HUDEP-2 (cell line): ENCODE data around the gene BAIAP3.
"Not testable (repeated sequence)": the region's sequence is repeated elsewhere in the genome, so short reads cannot be mapped to it uniquely, and the experiment has no call there.

ENCODE experiments used
- DNase-seq, 76 experiments: peaks; one replicate each; lab custom pipeline; 2025; ENCODE audit not compliant: unreplicated experiment in 76 of 76; lab: John Stamatoyannopoulos, UW

BAIAP3 gene

DNA sequence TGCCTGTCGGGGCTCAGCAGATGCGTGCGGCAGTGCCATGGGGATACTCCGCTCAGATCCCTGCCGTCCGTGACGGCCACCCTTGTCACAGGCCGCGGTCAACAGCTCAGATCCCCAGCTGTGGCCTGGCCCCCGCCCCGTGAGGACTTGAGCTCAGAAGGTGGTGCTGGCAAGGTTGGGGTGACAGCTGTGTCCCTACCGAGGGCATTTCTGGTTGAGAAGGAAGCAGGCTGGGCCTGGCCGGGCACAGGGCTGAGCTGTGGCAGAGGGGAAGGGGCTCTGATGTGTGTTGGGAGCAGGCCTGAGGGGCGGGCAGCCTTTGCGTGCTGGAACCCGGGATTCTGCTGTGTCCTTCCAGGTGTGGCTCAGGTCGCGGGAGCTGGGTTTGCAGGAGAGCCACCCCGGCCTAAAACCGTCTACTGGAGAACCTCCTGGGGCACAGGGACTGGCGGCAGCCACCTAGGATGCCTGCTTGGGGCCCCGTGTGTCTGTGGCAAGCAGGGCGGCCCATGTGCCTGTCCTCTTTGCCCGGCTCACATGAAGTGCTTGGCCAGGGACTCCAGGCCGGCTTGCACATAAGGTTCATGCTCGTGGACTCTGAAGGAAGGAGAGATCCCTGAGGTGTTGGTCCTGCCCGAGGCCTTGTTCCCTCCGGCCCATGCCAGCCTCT lies 18.9 kb upstream of the BAIAP3 start:
- no peak for DNase-seq

- no peak for DNase-seq
These were observed 18.1 kb upstream of the BAIAP3 start for GRCh38 chr16:1315081-1316032.

DNA sequence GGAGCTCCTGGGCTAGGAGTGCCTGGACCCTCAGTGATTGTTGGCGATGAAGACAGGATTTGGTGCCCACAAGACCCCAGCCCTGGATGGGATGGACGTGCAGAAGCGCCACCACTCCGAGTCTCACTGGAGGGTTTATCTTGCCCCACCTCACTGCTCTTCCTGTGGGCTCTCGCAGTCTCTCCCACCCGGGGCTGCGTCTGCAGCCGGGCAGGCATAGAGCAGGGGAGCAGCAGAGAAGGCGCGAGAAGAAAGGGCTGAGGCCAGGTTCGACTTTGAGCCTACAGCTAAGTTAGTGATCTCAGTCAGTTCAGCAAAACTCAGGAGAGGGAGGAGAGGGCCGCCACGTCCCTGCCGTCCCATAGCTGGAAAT lies 17.4 kb upstream of the BAIAP3 start:
- no peak for DNase-seq

DNA sequence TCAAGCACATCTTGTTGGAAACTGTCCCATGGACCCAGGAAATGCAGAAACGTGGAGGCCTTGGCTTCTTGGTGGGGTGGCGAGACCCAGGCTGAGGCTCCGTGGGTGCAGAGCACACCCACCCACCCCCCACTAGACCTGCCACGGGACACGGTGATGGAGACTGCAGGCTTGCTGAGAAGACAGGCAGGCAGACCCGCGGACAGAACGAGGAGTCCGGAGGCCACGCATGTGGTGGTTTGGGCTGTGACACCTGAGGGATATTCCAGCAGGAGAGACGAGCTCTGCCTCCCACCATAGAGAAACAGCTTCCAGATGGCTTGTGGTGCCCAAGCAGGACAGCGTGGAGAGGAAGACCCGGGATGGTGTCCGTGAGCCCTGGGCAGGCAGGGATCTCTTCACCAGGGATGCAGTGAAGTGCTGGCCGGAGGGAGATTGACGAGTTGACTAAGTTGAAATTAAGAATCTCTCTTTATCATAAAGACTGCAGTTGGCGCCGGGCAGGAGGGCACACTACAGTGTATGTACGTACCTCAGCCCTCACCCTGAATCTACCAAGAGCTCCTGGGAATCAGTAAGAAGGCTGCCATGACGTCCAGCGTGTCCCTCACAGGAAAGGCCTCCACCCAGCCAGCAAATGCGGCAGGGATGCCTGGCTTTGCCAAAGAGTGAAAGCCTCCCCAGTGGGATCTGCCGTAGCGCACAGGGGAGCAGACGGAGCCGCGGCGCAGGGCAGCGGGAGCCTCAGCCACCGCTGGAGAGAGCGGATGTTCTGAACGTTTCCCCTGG lies 15.8 kb upstream of the BAIAP3 start:
- DNase-seq, result no peak

DNA sequence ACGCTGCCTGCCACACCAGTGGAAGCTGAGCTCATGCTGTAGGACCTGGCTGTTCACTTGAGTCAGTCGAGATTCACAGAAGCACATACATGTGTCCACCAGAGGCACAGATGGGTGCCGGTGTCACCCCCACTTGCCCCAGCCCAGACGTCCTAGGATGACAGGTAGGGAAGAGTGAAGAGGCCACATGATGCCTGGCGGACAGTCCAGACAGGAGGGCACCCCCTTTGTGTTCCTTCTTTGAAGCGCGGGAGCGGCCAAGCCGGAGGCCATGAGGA lies 15.2 kb upstream of the BAIAP3 start:
- no peak for DNase-seq

GRCh38 chr16:1319041-1319440 lies 14.4 kb upstream of the BAIAP3 start:
- no peak for DNase-seq

DNA sequence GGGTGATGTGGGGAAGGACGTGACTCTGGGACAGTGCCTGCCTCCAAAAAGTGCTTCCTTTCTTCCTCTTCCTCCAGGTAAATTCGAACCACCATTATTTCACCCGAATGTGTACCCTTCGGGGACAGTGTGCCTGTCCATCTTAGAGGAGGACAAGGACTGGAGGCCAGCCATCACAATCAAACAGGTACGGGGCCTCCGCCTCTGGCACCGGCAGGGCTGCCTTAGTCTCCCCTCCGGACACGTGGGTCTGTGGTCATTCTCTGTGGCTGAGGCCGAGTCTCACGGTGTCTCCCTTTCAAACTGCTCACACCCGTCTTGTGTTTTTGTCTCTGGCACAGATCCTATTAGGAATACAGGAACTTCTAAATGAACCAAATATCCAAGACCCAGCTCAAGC lies 13.3 kb upstream of the BAIAP3 start:
- DNase-seq, result no peak

GRCh38 chr16:1320658-1321240 lies 12.7 kb upstream of the BAIAP3 start:
- DNase-seq, result no peak

- DNase-seq, result no peak
These were observed 11.0 kb upstream of the BAIAP3 start for GRCh38 chr16:1322407-1322806.

DNA sequence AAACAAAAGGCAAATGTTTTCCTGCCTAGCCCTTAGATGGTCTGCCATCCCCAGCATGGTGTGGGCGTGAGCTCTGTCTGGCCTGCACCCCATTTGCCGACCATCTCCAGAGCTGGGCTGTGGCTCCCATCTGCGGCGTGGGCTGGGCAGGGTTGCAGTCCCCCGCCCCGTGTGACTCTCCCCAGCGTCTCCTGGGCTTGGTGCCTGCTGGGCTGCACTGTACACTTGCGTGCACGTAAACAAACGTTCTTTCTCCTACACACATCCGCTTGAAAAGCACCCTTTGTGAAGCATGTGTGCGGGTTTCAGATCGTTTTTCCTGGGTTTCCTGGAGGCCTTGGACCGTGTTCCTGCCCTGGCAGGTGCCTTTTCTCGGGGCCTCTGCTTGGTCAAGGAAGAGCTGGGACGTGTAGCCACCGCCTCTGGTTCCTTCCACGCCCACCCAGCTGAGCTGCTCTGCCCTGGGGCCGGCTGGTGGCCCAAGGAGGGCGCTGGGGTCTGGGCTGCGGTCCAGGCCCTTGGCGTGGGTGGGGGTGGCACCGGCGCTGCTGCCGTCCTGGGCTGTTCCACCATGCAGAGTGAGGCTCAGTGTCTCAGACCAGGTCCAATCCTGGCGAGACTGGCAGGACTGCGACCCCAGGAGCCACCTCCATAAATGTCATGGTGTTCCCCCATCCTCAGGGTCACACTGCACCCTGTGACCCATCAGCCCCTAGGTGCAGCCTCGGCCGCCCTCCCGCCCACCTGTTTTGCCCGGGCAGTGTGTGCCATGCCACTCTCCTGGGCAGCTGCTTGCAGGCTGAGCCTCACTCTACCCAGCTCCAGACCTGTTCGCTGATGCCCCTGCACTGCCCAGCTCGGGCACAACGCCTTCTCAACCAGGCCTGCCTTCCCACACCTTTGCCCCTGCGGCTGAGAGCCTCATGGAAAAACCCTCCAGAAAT lies 9.9 kb upstream of the BAIAP3 start:
- no peak for DNase-seq

- no peak for DNase-seq
These were observed 9.1 kb upstream of the BAIAP3 start for GRCh38 chr16:1324286-1324826.

- DNase-seq, result no peak
These were observed 8.2 kb upstream of the BAIAP3 start for GRCh38 chr16:1325261-1325660.

DNA sequence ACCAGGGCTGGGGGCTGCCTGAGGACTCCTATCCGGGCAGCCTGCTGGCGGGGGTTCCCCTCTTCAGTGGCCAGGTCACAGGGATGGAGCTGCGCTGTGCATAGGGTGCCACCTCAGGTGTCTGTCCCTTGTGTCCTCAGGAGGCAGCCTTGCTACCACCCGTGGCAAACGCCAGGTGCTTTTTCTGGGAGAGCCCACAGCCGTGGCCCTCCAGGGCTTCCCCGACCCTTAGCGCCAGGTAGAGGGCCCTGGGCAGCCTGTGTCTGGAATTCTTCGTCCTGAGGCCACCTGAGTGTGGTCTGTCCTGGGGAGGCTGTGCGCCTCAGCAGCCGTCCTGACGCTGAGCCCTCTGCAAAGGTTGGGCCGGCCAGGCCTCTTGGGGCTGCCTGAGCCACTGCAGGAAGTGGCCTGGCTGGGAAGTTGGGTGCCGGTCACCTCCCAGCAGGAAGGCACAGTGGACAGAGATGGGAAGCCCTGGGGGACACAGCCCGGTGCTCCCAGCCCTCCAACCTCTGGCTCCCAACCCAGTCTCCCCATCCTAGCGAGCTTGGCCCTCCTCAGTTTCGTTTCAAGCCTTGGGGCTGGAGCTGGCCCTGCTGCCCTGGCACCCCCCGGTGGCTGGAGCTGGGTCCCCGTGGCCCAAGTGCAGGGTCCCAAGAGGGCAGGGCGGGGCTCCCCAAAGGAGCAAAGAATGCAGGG lies 7.6 kb upstream of the BAIAP3 start:
- no peak for DNase-seq

DNA sequence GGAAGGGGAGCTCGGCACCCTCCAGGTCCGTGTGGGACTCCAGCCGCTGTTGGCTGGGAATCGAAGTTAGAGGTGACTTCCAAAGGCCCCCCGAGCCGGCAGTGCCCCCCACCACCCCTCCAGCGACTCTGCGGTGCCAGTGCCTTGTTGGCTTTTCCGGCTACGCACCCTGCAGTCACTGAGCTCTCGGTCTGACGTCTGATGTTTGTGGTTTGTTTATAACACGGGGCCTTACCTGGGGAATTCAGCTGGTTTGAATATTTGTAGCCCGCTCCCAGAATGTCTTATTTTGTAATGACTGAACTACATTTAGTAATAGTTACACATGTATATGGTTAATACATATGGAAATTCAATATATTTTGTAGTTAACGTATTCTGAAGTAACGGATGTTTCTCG lies 7.1 kb upstream of the BAIAP3 start:
- DNase-seq, result no peak

GRCh38 chr16:1326946-1327618 lies 6.4 kb upstream of the BAIAP3 start:
- no peak for DNase-seq

- no peak for DNase-seq
These were observed 5.9 kb upstream of the BAIAP3 start for GRCh38 chr16:1327619-1327947.

GRCh38 chr16:1328136-1328535 lies 5.3 kb upstream of the BAIAP3 start:
- DNase-seq, result not testable (repeated sequence)

DNA sequence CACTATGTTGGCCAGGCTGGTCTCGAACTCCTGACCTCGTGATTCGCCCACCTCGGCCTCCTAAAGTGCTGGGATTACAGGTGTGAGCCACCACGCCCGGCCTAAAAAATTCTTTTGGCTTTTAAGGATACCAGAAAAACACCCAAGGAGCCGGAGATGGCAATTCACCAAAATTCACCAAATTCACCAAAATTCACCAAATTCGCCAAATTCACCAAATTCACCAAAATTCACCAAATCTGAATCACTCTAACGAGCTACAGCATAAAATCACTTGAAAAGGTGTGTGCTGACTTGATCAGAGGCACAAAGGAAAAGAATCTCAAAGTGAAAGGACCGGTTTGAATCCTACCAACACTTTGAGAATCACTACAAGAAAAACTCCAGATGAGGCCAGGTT lies 4.5 kb upstream of the BAIAP3 start:
- DNase-seq, result not testable (repeated sequence)
